Caco-2 (cell line): ENCODE data around the gene GAB2. TPM values are rescaled to one million over a fixed set of nuclear protein-coding genes. Genes with fewer than 3 reads are reported as not detected.

Experiments
- BruUV-seq: library from RNA; stranded (reverse); fragments of 400-500 nt; replicated peaks from 2 replicates; lab custom pipeline; 2021; lab: Mats Ljungman, UMichigan
- CTCF ChIA-PET: fragments of 300-600 bp; sonication (Branson Sonifier 250); formaldehyde crosslinking; loops from one replicate; lab custom pipeline; 2022; ENCODE audit warnings: antibody characterized with exemption; lab: Charles Lee
- POLR2A ChIA-PET: fragments of 300-600 bp; sonication (Branson Sonifier 250); formaldehyde crosslinking; loops from one replicate; lab custom pipeline; 2022; ENCODE audit warnings: antibody characterized with exemption; lab: Charles Lee
- DNase-seq, 2 experiments: peaks; one replicate each; pipeline versions ENCODE4 v3.0.0 to v3.0.0-alpha.2; 2020 to 2022
- H3K27me3 ChIP-seq: replicated peaks from 2 replicates; pipeline ENCODE4 v1.6.0; 2011; ENCODE audit warnings: low read length; ENCODE audit not compliant: control insufficient read depth, insufficient read depth
- H3K36me3 ChIP-seq: 2 replicates; pipeline ENCODE4 v1.5.1; 2011; ENCODE audit warnings: low read length; ENCODE audit not compliant: control insufficient read depth, insufficient read depth
- H3K4me1 ChIP-seq: fragments of 250-450 bp; sonication (Bioruptor Pico); 2 replicates; pipeline ENCODE4 v1.5.1; 2020; ENCODE audit warnings: mild to moderate bottlenecking
- H3K4me3 ChIP-seq: 2 replicates; pipeline ENCODE4 v1.5.1; 2011; ENCODE audit warnings: low read depth, mild to moderate bottlenecking, control low read depth, low read length
- H3K9me3 ChIP-seq: fragments of 250-450 bp; sonication (Bioruptor Pico); 2 replicates; pipeline ENCODE4 v1.5.1; 2020; ENCODE audit warnings: mild to moderate bottlenecking, moderate library complexity
- H3K27ac Mint-ChIP-seq: one replicate; pipeline ENCODE4 v1.8.0; 2022; ENCODE audit warnings: mixed read lengths; ENCODE audit not compliant: unreplicated experiment
- H3K27me3 Mint-ChIP-seq: one replicate; pipeline ENCODE4 v1.8.0; 2022; ENCODE audit warnings: mixed read lengths; ENCODE audit not compliant: insufficient read depth, unreplicated experiment
- H3K36me3 Mint-ChIP-seq: one replicate; pipeline ENCODE4 v1.8.0; 2022; ENCODE audit warnings: mild to moderate bottlenecking, mixed read lengths; ENCODE audit not compliant: insufficient read depth, unreplicated experiment
- H3K4me1 Mint-ChIP-seq: one replicate; pipeline ENCODE4 v1.8.0; 2022; ENCODE audit warnings: low read depth, mixed read lengths; ENCODE audit not compliant: unreplicated experiment
- H3K4me3 Mint-ChIP-seq: one replicate; pipeline ENCODE4 v1.8.0; 2022; ENCODE audit warnings: mild to moderate bottlenecking, moderate library complexity, mixed read lengths; ENCODE audit not compliant: unreplicated experiment
- H3K9me3 Mint-ChIP-seq: one replicate; pipeline ENCODE4 v1.8.0; 2022; ENCODE audit warnings: mixed read lengths; ENCODE audit not compliant: unreplicated experiment
- intact Hi-C: fragments of 100-400 bp; cut with micrococcal nuclease; formaldehyde crosslinking; loops from one replicate; pipeline ENCODE4 v1.10.0; 2022; ENCODE audit not compliant: unreplicated experiment
- total RNA-seq: library from RNA; stranded (reverse); gene quantifications from 2 replicates; pipeline ENCODE4 v1.2.3, GENCODE V29; 2022
- TF ChIP-seq, protein P1 (sequence below), 2 experiments: fragments of 200-600 bp in 1 of 2; IDR thresholded peaks; 1 replicate in 1 of 2; 2 replicates in 1 of 2; pipeline versions ENCODE4 v1.5.1 to v1.8.0; 2011 to 2022; ENCODE audit warnings: antibody characterized with exemption in 1 of 2, control low read depth in 1 of 2, inconsistent platforms in 1 of 2, low read depth in 1 of 2, low read length in 1 of 2, mild to moderate bottlenecking in 1 of 2, moderate library complexity in 1 of 2; ENCODE audit not compliant: insufficient read depth in 1 of 2, severe bottlenecking in 1 of 2, unreplicated experiment in 1 of 2

The GAB2 gene
- total RNA-seq, 1 experiment from 2014 or later: 67.3 TPM

DNA sequence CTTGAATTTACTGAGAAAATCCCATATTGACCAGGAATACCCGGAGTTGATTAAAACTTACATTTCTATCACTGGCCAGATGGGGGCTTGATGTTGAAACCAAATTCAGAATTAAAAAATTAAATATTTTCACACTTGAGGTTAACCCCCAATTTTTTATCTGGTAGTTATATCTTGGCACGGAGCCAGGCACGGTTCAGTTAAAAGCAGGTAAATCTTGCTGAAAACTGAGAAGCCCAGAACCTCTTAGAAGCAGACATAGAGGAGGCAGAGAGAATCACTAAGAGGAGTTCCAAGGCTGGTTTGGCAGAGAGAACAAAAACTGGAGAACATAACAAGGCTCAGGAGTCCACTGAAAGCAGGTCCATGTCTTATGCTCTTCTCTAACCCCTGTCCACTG, 151.2 kb downstream of the GAB2 start:
- H3K4me3 Mint-ChIP-seq: no peak overlapping the region
- Histone ChIP-seq H3K4me3 (no peak overlapping the region), H3K9me3 (no peaks in the 10 kb centered on the region), H3K27me3 (no peaks in the 10 kb centered on the region), H3K36me3 (no peaks in the 10 kb centered on the region), H3K4me1 (no peaks in the 10 kb centered on the region)
- H3K36me3 Mint-ChIP-seq: peaks cover 24% of the 10 kb centered on the region
- no peak for DNase-seq
- no peaks in the 10 kb centered on the region for H3K27me3 Mint-ChIP-seq
- POLR2A ChIA-PET: no interaction called here
- intact Hi-C loops: no loop called here
- H3K9me3 Mint-ChIP-seq: no peaks in the 10 kb centered on the region
- TF ChIP-seq, protein P1, sequence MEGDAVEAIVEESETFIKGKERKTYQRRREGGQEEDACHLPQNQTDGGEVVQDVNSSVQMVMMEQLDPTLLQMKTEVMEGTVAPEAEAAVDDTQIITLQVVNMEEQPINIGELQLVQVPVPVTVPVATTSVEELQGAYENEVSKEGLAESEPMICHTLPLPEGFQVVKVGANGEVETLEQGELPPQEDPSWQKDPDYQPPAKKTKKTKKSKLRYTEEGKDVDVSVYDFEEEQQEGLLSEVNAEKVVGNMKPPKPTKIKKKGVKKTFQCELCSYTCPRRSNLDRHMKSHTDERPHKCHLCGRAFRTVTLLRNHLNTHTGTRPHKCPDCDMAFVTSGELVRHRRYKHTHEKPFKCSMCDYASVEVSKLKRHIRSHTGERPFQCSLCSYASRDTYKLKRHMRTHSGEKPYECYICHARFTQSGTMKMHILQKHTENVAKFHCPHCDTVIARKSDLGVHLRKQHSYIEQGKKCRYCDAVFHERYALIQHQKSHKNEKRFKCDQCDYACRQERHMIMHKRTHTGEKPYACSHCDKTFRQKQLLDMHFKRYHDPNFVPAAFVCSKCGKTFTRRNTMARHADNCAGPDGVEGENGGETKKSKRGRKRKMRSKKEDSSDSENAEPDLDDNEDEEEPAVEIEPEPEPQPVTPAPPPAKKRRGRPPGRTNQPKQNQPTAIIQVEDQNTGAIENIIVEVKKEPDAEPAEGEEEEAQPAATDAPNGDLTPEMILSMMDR (IDR thresholded peaks at IDR 0.05; ENCODE audit: insufficient read depth in 1 of 2, low read depth in 1 of 2, low read length in 1 of 2, severe bottlenecking in 1 of 2, unreplicated experiment in 1 of 2): no peak
- H3K27ac Mint-ChIP-seq: peak overlapping the region; percentile 4
- BruUV-seq: no TSS peak
- CTCF ChIA-PET: no interaction called here
- H3K4me1 Mint-ChIP-seq: no peaks in the 10 kb centered on the region

DNA sequence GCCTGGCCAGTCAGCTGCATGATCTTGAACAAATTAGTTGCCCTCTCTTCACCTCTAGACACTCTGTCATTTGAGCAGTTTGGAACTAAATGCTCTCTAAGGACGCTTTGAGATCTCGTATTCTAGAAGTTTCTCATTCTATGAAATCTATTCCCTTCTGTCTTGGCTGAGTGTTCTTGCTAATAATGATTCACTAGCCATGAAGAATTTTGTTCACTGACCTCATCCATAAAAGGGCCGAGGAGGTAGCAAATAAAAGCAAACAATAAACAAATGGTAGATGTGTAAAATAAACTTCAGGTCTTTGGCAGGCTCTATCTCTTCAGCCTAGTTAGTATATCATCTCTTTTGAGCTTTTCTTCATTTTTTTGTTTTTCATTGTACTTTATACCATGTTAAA, 152.3 kb downstream of the GAB2 start:
- intact Hi-C loops: no loop called here
- Histone ChIP-seq H3K4me1 (no peaks in the 10 kb centered on the region), H3K4me3 (no peak overlapping the region), H3K27me3 (no peaks in the 10 kb centered on the region), H3K36me3 (no peaks in the 10 kb centered on the region), H3K9me3 (no peaks in the 10 kb centered on the region)
- Mint-ChIP-seq H3K27me3 (no peaks in the 10 kb centered on the region), H3K9me3 (no peaks in the 10 kb centered on the region), H3K36me3 (peaks cover 26% of the 10 kb centered on the region), H3K4me3 (no peak overlapping the region), H3K4me1 (peaks cover under 1% of the 10 kb centered on the region), H3K27ac (no peak overlapping the region)
- BruUV-seq: no TSS peak
- TF ChIP-seq, protein P1 (IDR thresholded peaks at IDR 0.05; ENCODE audit: insufficient read depth in 1 of 2, low read depth in 1 of 2, low read length in 1 of 2, severe bottlenecking in 1 of 2, unreplicated experiment in 1 of 2): no peak
- CTCF ChIA-PET: no interaction called here
- no peak for DNase-seq
- POLR2A ChIA-PET: no interaction called here

DNA sequence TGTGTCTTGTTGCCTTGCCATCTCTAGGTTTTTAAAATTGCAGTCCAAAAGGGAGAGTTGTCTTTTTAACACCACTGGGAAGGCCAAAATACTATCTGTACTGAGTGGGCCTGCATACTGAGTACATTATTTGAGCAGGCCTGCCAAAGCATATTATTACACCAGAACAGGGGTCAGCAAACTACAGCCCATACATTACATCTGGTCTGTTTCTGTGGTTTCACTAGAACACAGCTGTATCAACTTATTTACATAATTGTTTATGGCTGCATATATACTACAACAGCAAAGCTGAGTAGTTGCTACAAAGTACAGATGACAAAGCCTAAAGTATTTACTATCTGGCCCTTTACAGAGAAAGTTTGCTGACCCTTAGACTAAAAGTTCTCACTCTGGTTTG, 154.9 kb downstream of the GAB2 start:
- H3K27me3 Mint-ChIP-seq: no peaks in the 10 kb centered on the region
- H3K36me3 Mint-ChIP-seq: peaks cover 30% of the 10 kb centered on the region
- Histone ChIP-seq H3K36me3 (no peaks in the 10 kb centered on the region), H3K9me3 (no peaks in the 10 kb centered on the region), H3K4me3 (no peak overlapping the region), H3K27me3 (no peaks in the 10 kb centered on the region), H3K4me1 (no peaks in the 10 kb centered on the region)
- H3K4me1 Mint-ChIP-seq: peaks cover 9% of the 10 kb centered on the region
- H3K9me3 Mint-ChIP-seq: no peaks in the 10 kb centered on the region
- CTCF ChIA-PET: interaction anchor here (0.5 to 1.1 kb wide), 2 partner anchors 12 to 34 kb away, joined by 3 to 4 read pairs; no protein-coding TSS in a partner anchor
- TF ChIP-seq, protein P1 (IDR thresholded peaks at IDR 0.05; ENCODE audit: insufficient read depth in 1 of 2, low read depth in 1 of 2, low read length in 1 of 2, severe bottlenecking in 1 of 2, unreplicated experiment in 1 of 2): no peak
- H3K27ac Mint-ChIP-seq: no peak overlapping the region
- intact Hi-C loops: no loop called here
- DNase-seq: no peak
- H3K4me3 Mint-ChIP-seq: no peak overlapping the region
- no TSS peak for BruUV-seq
- POLR2A ChIA-PET: no interaction called here
